Natural killer cell (primary cell): ENCODE measurements around the gene RIMS3. TPM values are rescaled to one million over a fixed set of nuclear protein-coding genes. Genes with fewer than 3 reads are reported as not detected.

Experiments
- ATAC-seq, 3 donors: fragments of 150-1000 bp in 2 of 3; fragments of 200-7000 bp in 1 of 3; cut with Tn5 transposase; 1 replicate in 1 of 3; 2 replicates in 2 of 3; pipeline ENCODE4 v1.10.0; 2021; ENCODE audit warnings: mild to moderate bottlenecking in 2 of 3, moderate library complexity in 2 of 3
- DNase-seq, 2 donors: peaks; one replicate each; pipeline versions ENCODE4 v3.0.0 to v3.0.0-alpha.2; 2013 to 2021; ENCODE audit warnings: mixed read lengths in 1 of 2
- H3K27ac ChIP-seq: one replicate; pipeline ENCODE4 v1.5.1; 2013; ENCODE audit warnings: mild to moderate bottlenecking, low read length
- H3K27me3 ChIP-seq: one replicate; pipeline ENCODE4 v1.6.1; 2013; ENCODE audit warnings: low read length; ENCODE audit not compliant: control insufficient read depth, insufficient read depth
- H3K36me3 ChIP-seq: one replicate; pipeline ENCODE4 v1.6.1; 2013; ENCODE audit warnings: low read length; ENCODE audit not compliant: control insufficient read depth, insufficient read depth
- H3K4me1 ChIP-seq: one replicate; pipeline ENCODE4 v1.6.1; 2013; ENCODE audit warnings: low read length; ENCODE audit not compliant: control insufficient read depth, insufficient read depth
- H3K4me3 ChIP-seq: one replicate; pipeline ENCODE4 v1.5.1; 2013; ENCODE audit warnings: low read length
- H3K9me3 ChIP-seq: one replicate; pipeline ENCODE4 v1.6.1; 2013; ENCODE audit warnings: low read length; ENCODE audit not compliant: control insufficient read depth, insufficient read depth
- H3K27ac Mint-ChIP-seq, 2 donors: one replicate each; pipeline ENCODE4 v1.8.0; 2022; ENCODE audit warnings: mild to moderate bottlenecking in 2 of 2, mixed read lengths in 2 of 2, moderate library complexity in 1 of 2
- H3K27me3 Mint-ChIP-seq, 2 donors: one replicate each; pipeline ENCODE4 v1.8.0; 2022; ENCODE audit warnings: low read depth in 2 of 2, mixed read lengths in 2 of 2
- H3K36me3 Mint-ChIP-seq: one replicate; pipeline ENCODE4 v1.8.0; 2022; ENCODE audit warnings: mixed read lengths
- H3K4me1 Mint-ChIP-seq, 2 donors: one replicate each; pipeline ENCODE4 v1.8.0; 2022; ENCODE audit warnings: mixed read lengths in 2 of 2
- H3K4me3 Mint-ChIP-seq: one replicate; pipeline ENCODE4 v1.8.0; 2022; ENCODE audit warnings: mild to moderate bottlenecking, moderate library complexity, mixed read lengths
- H3K9me3 Mint-ChIP-seq, 2 donors: one replicate each; pipeline ENCODE4 v1.8.0; 2022; ENCODE audit warnings: mixed read lengths in 2 of 2
- CTCF ChIP-seq: fragments of 200-600 bp; IDR thresholded peaks from one replicate; pipeline ENCODE4 v1.8.0; 2022; ENCODE audit warnings: antibody characterized with exemption
- WGBS: methylation state at CpG from one replicate; pipeline ENCODE4 v1.1.7; 2013; ENCODE audit warnings: missing lambda C conversion rate; ENCODE audit not compliant: insufficient coverage; 5-methylcytosine and 5-hydroxymethylcytosine counted together
- intact Hi-C: fragments of 100-400 bp; cut with micrococcal nuclease; formaldehyde crosslinking; loops from one replicate; pipeline ENCODE4 v1.14.2; 2022
- total RNA-seq, 4 donors: library from RNA; stranded (reverse); fragments of 120-200 nt in 1 of 4; gene quantifications; one replicate each; pipeline versions ENCODE4 v1.2.3 to v1.2.4, GENCODE V29; 2013 to 2022

The RIMS3 gene
- total RNA-seq, 3 donors from 2014 or later (not counting 1 experiment from before 2014, with no cell fraction given) = 0.56 to 2.1 (median 1.1) TPM

GRCh38 chr1:40664791-40665190 lies 691 bp downstream of the RIMS3 start:
- H3K9me3 Mint-ChIP-seq = no peaks in the 10 kb centered on the region
- H3K4me3 Mint-ChIP-seq = peak overlapping the region; percentile 73
- no peak overlapping the region for H3K27ac Mint-ChIP-seq
- ATAC-seq = no peak
- Histone ChIP-seq H3K27me3 (no peaks in the 10 kb centered on the region), H3K36me3 (no peaks in the 10 kb centered on the region), H3K27ac (no peak overlapping the region), H3K9me3 (no peaks in the 10 kb centered on the region), H3K4me1 (peaks cover 18% of the 10 kb centered on the region), H3K4me3 (no peak overlapping the region)
- 86% methylated on average over 2 of the region's 2 CpGs for WGBS
- H3K36me3 Mint-ChIP-seq = no peaks in the 10 kb centered on the region
- peaks cover 0 to 18% of the 10 kb centered on the region in 2 donors for H3K4me1 Mint-ChIP-seq
- no peak for DNase-seq
- no peaks in the 10 kb centered on the region for H3K27me3 Mint-ChIP-seq
- intact Hi-C loops = loop anchor here (1.0 to 10.0 kb wide), 2 partner anchors 198 to 520 kb away; partner anchors contain the start of gene CITED4
- TF ChIP-seq CTCF = no peak

GRCh38 chr1:40664167-40664537 lies 1.3 kb downstream of the RIMS3 start:
- no CpG with 5 or more reads among the region's 1 CpG for WGBS
- no peaks in the 10 kb centered on the region for H3K9me3 Mint-ChIP-seq
- ATAC-seq = no peak
- no peak overlapping the region for H3K27ac ChIP-seq
- H3K4me1 ChIP-seq = peaks cover 18% of the 10 kb centered on the region
- no peaks in the 10 kb centered on the region for H3K9me3 ChIP-seq
- no peaks in the 10 kb centered on the region for H3K36me3 Mint-ChIP-seq
- no peaks in the 10 kb centered on the region for H3K27me3 ChIP-seq
- no peak for DNase-seq
- H3K4me3 ChIP-seq = no peak overlapping the region
- H3K36me3 ChIP-seq = no peaks in the 10 kb centered on the region
- H3K4me1 Mint-ChIP-seq = peaks cover 0 to 18% of the 10 kb centered on the region in 2 donors
- H3K27me3 Mint-ChIP-seq = no peaks in the 10 kb centered on the region
- intact Hi-C loops = loop anchor here (10.0 kb wide), 1 partner anchor 519 kb away; no protein-coding TSS in a partner anchor
- TF ChIP-seq CTCF = no peak
- H3K4me3 Mint-ChIP-seq = peak overlapping the region; percentile 28
- no peak overlapping the region for H3K27ac Mint-ChIP-seq

- no peak for TF ChIP-seq CTCF
- H3K27ac ChIP-seq = no peak overlapping the region
- H3K4me1 ChIP-seq = peaks cover 14% of the 10 kb centered on the region
- H3K27me3 Mint-ChIP-seq = no peaks in the 10 kb centered on the region
- H3K4me3 Mint-ChIP-seq = peak overlapping the region; percentile 51
- H3K4me1 Mint-ChIP-seq = peaks cover 0 to 14% of the 10 kb centered on the region in 2 donors
- 54% methylated on average over 7 of the region's 8 CpGs for WGBS
- H3K27ac Mint-ChIP-seq = no peak overlapping the region
- H3K36me3 Mint-ChIP-seq = no peaks in the 10 kb centered on the region
- H3K4me3 ChIP-seq = no peak overlapping the region
- no peak for DNase-seq
- H3K9me3 Mint-ChIP-seq = no peaks in the 10 kb centered on the region
- no peaks in the 10 kb centered on the region for H3K27me3 ChIP-seq
- no peaks in the 10 kb centered on the region for H3K9me3 ChIP-seq
- H3K36me3 ChIP-seq = no peaks in the 10 kb centered on the region
- ATAC-seq = no peak
- intact Hi-C loops = loop anchor here (10.0 kb wide), 1 partner anchor 519 kb away; no protein-coding TSS in a partner anchor
Observed at GRCh38 chr1:40663324-40664166, 1.9 kb downstream of the RIMS3 start.
